Peyer's patch (tissue), 4 donors: ENCODE results near the gene RFX8. TPM values are rescaled to one million over a fixed set of nuclear protein-coding genes. Genes with fewer than 3 reads are reported as not detected.
"Not testable (repeated sequence)": the region's sequence is repeated elsewhere in the genome, so short reads cannot be mapped to it uniquely, and the experiment has no call there.

Experiments
- DNase-seq, 3 donors: peaks; one replicate each; pipeline ENCODE4 v3.0.0-alpha.2; 2017 to 2019
- H3K27ac ChIP-seq, 4 donors: fragments of 200-600 bp; sonication (generic); one replicate each; pipeline ENCODE4 v1.5.1; 2016 to 2019
- H3K27me3 ChIP-seq, 2 donors: fragments of 200-600 bp; sonication (generic); one replicate each; pipeline ENCODE4 v1.5.1; 2019
- H3K36me3 ChIP-seq, 3 donors: fragments of 200-600 bp; sonication (generic); one replicate each; pipeline ENCODE4 v1.5.1; 2016 to 2019
- H3K4me1 ChIP-seq, 4 donors: fragments of 200-600 bp; sonication (generic); one replicate each; pipeline ENCODE4 v1.5.1; 2016 to 2019
- H3K4me3 ChIP-seq, 4 donors: fragments of 200-600 bp; sonication (generic); 1 replicate in 3 of 4; 2 replicates in 1 of 4; pipeline ENCODE4 v1.5.1; 2016 to 2019; ENCODE audit warnings: mild to moderate bottlenecking in 1 of 4
- H3K9me3 ChIP-seq, 4 donors: fragments of 200-600 bp; sonication (generic); one replicate each; pipeline ENCODE4 v1.5.1; 2016 to 2019; ENCODE audit warnings: mild to moderate bottlenecking in 1 of 4
- CTCF ChIP-seq, 6 experiments: fragments of 450-650 bp in 4 of 6; fragments of 200-600 bp in 2 of 6; sonication (generic) in 1 of 6; IDR thresholded peaks; one replicate each; pipeline ENCODE4 v1.5.1; 2017 to 2019; ENCODE audit warnings: antibody characterized with exemption in 6 of 6, mild to moderate bottlenecking in 3 of 6, moderate library complexity in 1 of 6
- POLR2A ChIP-seq, 2 donors: fragments of 450-650 bp; IDR thresholded peaks; one replicate each; pipeline ENCODE4 v1.5.1; 2017; ENCODE audit warnings: antibody characterized with exemption in 2 of 2, mild to moderate bottlenecking in 2 of 2, moderate library complexity in 2 of 2
- total RNA-seq, 4 donors: library from RNA; depleted of rRNA; stranded (reverse); fragments of >200 nt; gene quantifications; one replicate each; pipeline ENCODE4 v1.1.0, GENCODE V29; 2016

Gene RFX8
- total RNA-seq, 4 donors from 2014 or later: not detected

- Histone ChIP-seq H3K4me1 (no peaks in the 10 kb centered on the region), H3K9me3 (no peaks in the 10 kb centered on the region), H3K4me3 (no peak overlapping the region), H3K36me3 (no peaks in the 10 kb centered on the region), H3K27me3 (no peaks in the 10 kb centered on the region), H3K27ac (no peak overlapping the region)
- no peak for DNase-seq
- TF ChIP-seq POLR2A (IDR thresholded peaks at IDR 0.05) (no peak), CTCF (IDR thresholded peaks at IDR 0.05) (no peak)
Measured at GRCh38 chr2:101356055-101356454, 118.9 kb downstream of the RFX8 start.

- no peak overlapping the region for H3K27ac ChIP-seq
- TF ChIP-seq CTCF (IDR thresholded peaks at IDR 0.05) (no peak), POLR2A (IDR thresholded peaks at IDR 0.05) (no peak)
- no peak for DNase-seq
Measured at GRCh38 chr2:101355401-101356054, 119.4 kb downstream of the RFX8 start.

DNA sequence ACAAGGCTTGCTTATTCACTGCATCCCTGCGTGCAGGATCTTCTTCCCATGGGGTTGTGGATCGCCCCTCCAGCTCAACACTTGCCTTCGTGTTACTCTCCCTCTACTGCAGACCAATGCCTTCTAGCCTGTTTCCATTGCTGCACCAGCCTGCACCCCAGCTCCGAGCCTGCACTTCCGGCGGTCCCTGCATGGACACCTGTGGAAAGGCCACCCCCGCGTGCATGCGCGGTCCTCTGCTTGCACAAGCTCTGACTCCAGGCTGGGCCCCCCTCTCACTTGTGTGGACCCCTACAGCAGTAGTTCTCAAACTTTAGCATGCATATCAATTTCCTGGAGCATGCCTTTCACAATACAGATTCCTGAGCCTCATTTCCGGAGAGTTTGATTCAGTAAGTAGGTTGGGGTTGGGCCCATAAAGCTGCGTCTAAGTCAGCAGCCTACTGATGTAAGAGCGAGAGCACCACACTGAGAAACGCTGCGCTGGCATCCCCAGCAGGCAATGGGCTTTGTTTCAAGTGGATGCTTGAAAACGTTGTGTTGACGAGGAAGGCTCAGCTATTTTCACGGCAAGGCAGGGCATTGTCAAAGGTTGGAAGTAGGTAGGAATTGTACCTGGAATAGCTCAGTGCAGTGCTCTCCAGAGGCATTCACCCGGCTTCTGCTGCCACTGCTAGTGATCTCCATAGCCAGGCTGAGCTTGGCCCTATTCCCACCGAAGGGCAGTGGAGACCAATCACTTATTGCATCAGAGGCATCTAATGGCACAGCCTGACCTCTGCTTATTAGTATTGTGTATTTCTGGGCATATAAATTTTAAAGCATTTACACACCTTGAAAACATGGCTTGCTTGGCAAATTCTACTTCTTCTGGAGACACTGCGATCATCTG, 120.2 kb downstream of the RFX8 start:
- H3K9me3 ChIP-seq: no peaks in the 10 kb centered on the region
- DNase-seq: no peak
- H3K4me1 ChIP-seq: no peaks in the 10 kb centered on the region
- H3K4me3 ChIP-seq: no peak overlapping the region
- no peaks in the 10 kb centered on the region for H3K36me3 ChIP-seq
- H3K27me3 ChIP-seq: no peaks in the 10 kb centered on the region
- no peak for TF ChIP-seq POLR2A (IDR thresholded peaks at IDR 0.05)
- TF ChIP-seq CTCF (IDR thresholded peaks at IDR 0.05): no peak
- no peak overlapping the region for H3K27ac ChIP-seq

More at GRCh38 chr2:101355401-101356054, 119.4 kb downstream of the RFX8 start:
- no peaks in the 10 kb centered on the region for H3K27me3 ChIP-seq
- no peaks in the 10 kb centered on the region for H3K36me3 ChIP-seq
- H3K9me3 ChIP-seq: no peaks in the 10 kb centered on the region
- H3K4me3 ChIP-seq: no peak overlapping the region
- H3K4me1 ChIP-seq: no peaks in the 10 kb centered on the region

GRCh38 chr2:101352631-101353030, 122.3 kb downstream of the RFX8 start:
- not testable (repeated sequence) for H3K9me3 ChIP-seq, H3K4me3 ChIP-seq, H3K4me1 ChIP-seq, DNase-seq, H3K27me3 ChIP-seq, H3K36me3 ChIP-seq, H3K27ac ChIP-seq

DNA sequence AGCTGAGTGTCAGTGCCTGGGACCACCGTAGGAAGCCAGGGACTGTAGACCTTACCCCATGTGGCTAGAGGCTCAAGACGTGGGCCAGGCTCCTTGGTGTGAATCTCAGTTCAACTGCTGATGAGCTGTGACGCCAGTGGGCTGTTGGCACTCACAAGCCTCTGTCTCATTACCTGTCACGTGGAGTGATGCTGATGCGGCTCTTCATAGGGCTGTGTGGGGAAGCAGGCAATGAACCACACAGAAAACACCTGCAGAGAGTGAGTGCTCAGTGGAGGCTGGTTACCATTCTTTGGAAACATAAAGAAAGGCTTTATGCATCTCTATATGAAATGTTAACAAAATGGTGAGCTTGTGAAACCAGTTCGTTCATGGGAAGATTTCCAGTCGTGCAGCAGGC, 123.7 kb downstream of the RFX8 start:
- TF ChIP-seq POLR2A (IDR thresholded peaks at IDR 0.05): no peak
- TF ChIP-seq CTCF (IDR thresholded peaks at IDR 0.05): no peak

More for the DNA sequence above, 123.7 kb downstream of the RFX8 start:
- H3K36me3 ChIP-seq: no peaks in the 10 kb centered on the region
- no peak overlapping the region for H3K27ac ChIP-seq
- H3K4me3 ChIP-seq: no peak overlapping the region
- DNase-seq: no peak
- no peaks in the 10 kb centered on the region for H3K4me1 ChIP-seq
- no peaks in the 10 kb centered on the region for H3K27me3 ChIP-seq
- H3K9me3 ChIP-seq: no peaks in the 10 kb centered on the region
